GM18861 (cell line): ENCODE results near the gene FST.

Source experiments
- ATAC-seq: cut with Tn5 transposase; IDR thresholded peaks from one replicate; pipeline ENCODE4 v1.9.1; 2021; ENCODE audit not compliant: unreplicated experiment

FST gene

GRCh38 chr5:53480416-53481158 lies at the start of gene FST:
Gene FST, plus strand, starts transcription at chr5:53480629. Its CDS starts 163 bp downstream, at chr5:53480792.
- ATAC-seq, result no peak

- no peak for ATAC-seq
Measured at GRCh38 chr5:53431665-53432064, 48.8 kb upstream of the FST start.

- no peak for ATAC-seq
Measured at GRCh38 chr5:53433026-53433425, 47.4 kb upstream of the FST start.

DNA sequence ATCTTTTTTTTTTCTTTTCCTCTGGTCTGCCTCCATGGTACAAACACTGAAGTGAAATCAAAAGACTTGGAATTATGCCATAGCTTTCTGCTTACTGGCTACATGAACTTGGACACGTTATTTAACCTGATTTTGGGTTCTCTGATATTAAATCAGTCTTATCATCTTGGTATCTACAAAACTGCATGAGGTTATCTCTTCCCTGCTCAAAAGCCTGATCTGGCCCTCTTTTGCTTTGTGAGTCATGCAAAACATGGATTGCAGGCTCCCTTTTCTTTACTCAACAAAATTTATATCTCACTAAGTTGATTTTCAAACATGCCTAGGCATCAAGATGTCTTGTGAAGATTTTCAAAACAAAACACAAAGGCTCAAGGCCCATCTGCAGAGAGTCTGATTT lies 45.9 kb upstream of the FST start:
- ATAC-seq, result no peak

DNA sequence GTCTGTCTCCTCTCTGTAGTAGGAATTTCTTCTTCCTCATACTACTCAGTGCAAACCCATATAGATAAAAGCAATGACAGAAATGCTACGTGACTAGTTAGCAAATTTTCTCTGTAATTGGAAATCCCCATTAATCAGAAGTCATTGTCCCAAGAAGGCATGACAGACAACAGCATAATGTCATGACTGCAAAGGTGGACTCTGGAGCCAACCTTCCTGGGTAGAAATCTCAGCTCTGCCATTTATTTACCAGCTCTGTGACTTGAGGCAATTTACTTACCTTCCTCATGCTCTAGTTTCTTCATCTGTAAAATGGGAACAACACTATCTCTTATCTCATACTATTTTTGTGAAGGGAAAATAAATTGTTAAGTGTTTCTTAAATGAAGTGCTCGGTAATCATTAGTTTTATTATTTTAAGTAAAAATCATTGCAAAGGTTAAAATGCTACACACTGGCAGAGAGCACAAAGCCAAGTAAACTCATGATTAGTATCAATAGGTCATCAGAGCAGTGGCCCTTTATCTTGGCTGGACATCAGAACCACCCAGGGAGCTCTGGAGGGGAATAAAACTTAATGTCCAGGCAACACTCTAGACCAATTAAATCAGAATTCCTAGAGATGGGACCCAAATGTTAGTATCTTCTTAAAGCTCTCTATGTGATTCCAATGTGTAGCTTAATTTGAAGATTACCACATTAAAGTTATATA lies 43.8 kb upstream of the FST start:
- no peak for ATAC-seq

- ATAC-seq, result no peak
Measured at GRCh38 chr5:53438079-53438478, 42.4 kb upstream of the FST start.

DNA sequence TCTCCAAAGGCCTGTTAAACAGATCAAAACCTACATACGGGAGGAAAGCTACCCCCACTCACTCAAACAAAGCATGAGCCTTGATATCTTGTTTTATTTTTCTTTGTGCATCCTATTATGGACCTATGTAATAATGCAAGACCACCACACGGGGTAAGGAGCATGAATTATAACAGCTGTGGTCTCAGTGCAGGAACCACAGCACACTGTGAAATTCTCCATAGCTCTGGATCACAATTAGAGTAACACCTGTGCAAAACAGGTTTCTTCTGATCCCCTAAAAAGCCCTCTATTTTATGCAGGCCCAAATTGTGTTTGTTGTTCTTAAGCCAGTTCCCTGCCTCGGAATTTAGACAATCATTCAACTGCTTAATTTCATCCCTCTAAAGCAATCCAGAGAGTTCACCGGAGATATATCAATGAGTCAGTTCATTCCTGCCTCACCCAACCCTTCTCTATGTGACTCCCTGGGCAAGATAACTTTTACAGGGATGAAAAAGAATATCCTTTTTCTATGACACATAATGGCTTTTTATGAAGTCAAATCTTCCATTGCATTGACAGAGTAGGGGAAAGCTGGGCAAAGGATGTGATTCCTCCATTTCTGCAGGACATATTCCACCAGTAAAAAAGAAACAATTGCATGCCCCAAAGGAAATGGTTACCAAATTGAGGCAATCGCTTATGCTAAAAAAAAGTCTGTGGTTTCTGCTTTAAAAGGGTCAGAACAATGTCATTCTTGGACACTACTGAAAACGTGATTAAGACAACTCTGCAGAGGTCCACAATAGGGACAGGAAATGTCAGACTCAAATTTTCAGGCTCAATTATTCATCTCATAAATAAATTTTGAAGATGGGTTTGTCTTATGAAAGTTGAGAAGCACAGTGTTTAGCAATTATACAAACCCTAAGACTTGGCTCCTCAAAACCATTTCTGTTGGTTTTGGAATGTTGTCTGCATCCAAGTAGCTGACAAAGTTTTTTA lies 41.6 kb upstream of the FST start:
- ATAC-seq, result no peak

DNA sequence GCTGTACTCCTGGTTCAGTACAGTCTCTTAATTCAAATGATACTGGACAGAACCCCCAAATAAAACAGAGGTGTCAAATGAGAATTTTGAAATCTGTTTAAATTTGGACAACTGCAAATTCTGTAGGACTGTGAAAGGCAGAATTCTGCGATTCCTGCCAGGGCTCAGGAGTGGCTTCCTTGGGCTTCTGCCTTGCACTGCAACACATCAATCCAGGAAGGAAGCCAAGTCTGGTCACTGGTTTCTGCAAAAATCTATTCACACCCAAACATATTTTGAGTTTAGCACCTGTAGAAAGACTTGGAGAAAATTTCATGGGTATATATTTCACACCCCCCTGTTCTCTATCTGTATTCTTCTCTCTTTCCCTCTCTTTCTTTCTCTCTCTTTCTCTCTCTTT lies 37.5 kb upstream of the FST start:
- no peak for ATAC-seq

DNA sequence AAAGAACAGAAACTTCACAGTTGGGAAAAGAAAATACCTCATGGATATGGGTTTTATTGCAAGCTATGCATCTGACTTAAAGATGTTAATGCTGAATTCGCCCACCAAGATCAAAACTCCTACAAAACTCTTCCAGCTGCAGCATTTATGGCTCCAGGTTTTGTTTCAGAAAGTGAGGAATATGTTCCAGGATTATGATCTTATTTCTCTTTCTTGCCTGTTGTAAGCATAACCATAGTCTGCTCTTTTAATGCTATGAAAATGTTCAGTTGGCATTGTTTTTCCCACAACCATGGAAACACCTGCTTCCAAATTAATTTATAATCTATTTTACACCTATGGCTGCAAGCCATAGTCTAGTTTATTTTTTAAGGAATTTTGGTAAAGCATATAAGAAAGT lies 34.9 kb upstream of the FST start:
- ATAC-seq, result no peak

- ATAC-seq, result no peak
Measured at GRCh38 chr5:53446908-53447307, 33.5 kb upstream of the FST start.

- no peak for ATAC-seq
Measured at GRCh38 chr5:53448851-53449250, 31.6 kb upstream of the FST start.

- no peak for ATAC-seq
Measured at GRCh38 chr5:53453898-53454718, 26.3 kb upstream of the FST start.

GRCh38 chr5:53454719-53455000 lies 25.8 kb upstream of the FST start:
- ATAC-seq, result no peak

DNA sequence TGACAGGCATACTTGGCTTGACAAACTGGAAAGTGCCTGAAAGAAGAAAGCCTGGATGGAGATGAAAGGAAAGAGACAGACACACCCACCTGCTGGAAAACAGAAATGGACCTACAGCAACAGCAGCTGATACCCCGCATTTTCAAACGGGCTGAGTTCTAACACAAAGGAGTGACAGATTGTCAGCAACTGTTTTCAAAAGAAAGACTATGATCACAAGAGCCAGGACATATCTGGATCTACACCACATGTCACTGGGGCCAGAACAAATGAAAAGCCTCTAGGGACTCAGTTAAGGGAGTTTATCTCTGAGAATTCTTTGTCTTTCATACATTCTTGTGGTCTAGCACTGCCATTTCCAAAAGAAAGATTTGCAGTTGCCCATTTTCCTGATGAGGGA lies 24.1 kb upstream of the FST start:
- ATAC-seq, result no peak

- ATAC-seq, result no peak
Measured at GRCh38 chr5:53463909-53464621, 16.4 kb upstream of the FST start.

DNA sequence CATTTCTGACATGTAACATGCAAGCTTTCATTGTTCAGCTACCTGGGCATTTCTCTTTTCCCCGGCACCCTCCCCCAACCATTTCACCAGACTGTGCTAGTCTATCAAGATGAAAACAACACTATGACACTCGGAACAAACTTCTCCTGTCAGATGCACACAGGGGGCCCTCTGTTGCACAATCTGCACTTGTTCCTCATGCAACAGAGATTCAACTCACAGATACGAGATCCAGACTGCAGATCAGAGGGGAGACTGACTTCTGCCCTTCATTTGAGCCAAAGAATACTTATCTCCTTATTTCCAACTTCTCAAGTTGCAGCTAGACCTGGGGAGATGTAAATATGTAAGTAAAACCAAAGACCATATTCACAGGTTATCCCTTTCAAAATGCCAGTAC lies 15.7 kb upstream of the FST start:
- ATAC-seq, result no peak

DNA sequence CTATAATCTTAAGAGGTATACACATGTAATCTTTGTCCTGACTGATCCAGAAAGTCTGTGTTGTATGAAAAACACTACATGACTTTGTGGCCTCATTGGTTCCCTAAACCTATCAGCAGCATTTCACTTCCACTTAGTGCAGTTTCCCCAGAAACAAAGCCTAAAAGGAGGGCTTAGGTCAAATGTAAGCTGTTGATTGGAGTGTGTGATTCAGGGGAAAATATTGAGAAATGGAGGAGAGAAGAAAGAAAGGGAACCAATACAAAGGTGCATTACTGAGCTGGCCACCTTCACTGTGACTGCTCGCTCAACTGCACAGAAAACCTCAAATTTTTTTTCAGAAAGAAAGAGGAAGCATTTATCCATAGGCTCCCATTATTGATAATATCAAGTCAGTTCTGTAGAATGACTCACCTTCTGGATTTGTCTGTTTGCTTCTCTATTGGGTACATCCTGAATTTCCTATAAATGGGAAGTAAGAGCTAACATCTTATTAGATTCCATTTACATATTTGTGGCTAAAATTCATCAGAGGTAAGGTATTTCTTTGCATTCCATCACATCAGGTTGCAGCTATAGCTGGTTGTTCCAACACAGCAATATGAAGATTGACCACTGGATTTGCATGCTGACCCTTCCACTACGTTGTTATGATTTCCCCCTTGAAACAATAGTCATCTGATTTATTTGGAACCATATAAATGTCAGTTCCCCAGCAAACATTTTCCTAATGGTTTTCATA lies 10.3 kb upstream of the FST start:
- ATAC-seq, result no peak

DNA sequence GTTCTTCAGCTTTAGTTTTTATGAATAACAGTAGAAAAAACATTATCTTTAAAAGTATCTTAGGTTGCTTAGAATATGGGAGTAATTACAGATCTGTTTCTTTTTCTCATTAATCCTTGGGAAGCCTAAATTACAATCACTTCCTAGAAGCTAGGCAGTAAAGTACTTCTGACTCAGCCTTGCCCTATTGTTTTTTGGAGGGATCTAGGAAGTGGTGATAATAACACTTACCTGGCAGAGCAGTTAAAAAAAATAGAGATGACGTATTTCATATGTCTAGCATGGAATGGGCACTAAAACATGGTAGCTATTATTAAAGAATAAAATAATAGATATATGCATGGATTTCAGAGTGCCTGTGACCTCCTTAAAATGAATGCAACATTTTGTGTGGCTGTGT lies 8.2 kb upstream of the FST start:
- no peak for ATAC-seq

DNA sequence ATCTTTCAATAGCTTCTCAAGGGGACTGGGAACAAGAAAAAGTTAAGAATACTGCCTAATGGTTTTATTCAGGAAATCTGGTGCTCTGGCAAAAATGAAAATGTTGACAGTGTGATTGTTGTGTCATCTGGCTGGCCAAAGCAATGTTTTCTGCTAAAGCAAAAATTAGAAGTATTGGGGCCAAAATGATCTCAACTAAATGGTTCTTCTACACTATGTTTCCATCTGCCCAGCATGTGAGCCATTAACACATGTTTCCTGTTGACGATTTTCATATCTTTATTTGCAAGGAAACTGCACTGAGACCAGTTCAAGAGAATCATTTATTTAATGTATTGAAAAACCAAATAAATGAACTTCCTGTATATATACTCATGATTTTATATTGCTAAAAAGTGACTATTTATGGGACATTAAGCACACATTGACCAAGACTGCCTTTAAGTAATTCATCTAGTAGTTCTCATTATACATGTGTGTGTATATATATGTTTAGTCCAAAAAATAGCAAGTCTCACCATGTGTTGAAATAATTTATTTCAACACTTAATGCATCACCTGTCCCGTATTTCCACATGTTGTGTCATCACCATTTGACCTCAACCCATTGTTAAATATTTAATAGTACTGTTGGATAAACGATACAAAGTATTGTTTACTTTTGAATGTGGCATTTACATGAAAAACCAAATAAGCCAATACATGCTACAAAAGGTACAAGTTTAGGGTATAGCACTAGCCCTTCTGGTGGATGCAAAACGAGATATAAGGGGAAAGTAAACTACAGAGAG lies 7.5 kb upstream of the FST start:
- no peak for ATAC-seq
